Fibroblast of lung (primary cell): ENCODE measurements around the gene AATK.

ENCODE experiments used
- EZH2 ChIP-seq: IDR thresholded peaks from 2 replicates; pipeline ENCODE4 v1.5.1; 2012; ENCODE audit warnings: low read length, control low read depth, mild to moderate bottlenecking; ENCODE audit errors: missing control alignments
- TF ChIP-seq, protein P1 (sequence below), 2 donors: IDR thresholded peaks in 1 of 2; conservative IDR thresholded peaks in 1 of 2; 1 replicate in 1 of 2; 2 replicates in 1 of 2; pipeline ENCODE4 v1.5.1; 2011 to 2012; ENCODE audit warnings: low read length in 2 of 2, control low read depth in 1 of 2, inconsistent platforms in 1 of 2, low read depth in 1 of 2, mild to moderate bottlenecking in 1 of 2

DNA sequence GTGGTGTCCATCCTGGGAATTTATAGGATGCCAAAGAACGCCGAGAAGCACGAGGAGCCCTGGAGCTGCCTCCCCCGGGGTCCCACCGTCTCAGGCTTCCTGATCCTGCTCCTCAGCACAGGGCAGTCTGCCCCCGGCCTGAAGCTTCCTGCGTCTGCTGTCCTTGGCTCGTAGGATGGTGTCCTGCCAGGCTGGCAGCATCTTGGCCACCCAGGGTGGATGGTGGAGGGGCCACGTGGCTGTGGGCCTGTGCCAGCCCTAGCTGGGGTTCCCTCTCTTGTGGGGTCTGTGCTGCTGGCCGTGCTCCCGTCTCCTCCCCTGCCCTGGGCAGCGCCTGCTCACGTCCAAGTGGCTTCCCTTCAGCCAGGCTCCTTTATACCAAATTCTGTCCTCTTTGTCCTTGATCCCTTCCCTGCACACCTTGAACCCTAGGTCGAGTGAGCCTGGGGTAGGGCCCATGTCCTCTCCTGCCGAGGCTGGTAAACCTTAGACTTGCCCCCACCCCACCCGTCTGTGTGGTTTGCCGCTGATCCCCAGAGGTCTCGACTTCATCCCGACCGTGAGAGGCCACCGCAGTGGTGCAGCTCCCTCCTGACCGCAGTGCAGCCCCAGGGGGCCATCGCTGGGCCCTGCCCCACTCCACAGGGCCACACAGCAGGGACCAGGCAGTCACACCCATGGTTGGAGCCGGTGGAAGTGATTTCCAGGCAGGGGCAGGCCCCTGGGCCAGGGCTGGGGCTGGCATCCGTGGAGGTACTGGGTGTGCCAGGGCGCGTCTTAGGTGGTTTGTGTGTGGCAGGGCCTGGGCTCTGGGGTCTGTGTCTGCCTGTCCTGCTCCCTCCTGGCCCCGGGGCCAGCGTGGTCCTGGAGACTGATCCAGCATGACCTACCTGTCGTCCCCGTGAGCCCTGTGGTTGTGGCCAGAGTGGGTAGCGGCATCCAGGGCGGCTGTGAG, 84.5 kb downstream of the AATK start:
- TF ChIP-seq, protein P1, sequence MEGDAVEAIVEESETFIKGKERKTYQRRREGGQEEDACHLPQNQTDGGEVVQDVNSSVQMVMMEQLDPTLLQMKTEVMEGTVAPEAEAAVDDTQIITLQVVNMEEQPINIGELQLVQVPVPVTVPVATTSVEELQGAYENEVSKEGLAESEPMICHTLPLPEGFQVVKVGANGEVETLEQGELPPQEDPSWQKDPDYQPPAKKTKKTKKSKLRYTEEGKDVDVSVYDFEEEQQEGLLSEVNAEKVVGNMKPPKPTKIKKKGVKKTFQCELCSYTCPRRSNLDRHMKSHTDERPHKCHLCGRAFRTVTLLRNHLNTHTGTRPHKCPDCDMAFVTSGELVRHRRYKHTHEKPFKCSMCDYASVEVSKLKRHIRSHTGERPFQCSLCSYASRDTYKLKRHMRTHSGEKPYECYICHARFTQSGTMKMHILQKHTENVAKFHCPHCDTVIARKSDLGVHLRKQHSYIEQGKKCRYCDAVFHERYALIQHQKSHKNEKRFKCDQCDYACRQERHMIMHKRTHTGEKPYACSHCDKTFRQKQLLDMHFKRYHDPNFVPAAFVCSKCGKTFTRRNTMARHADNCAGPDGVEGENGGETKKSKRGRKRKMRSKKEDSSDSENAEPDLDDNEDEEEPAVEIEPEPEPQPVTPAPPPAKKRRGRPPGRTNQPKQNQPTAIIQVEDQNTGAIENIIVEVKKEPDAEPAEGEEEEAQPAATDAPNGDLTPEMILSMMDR (conservative IDR thresholded peaks at IDR 0.05 in 1 of 2, IDR thresholded peaks at IDR 0.05 in 1 of 2; ENCODE audit: low read depth in 1 of 2, low read length in 2 of 2) = no peak
- no peak for TF ChIP-seq EZH2
